ENCODE data around the gene SCN4A. TPM values are rescaled to one million over a fixed set of nuclear protein-coding genes. Genes with fewer than 3 reads are reported as not detected.

SCN4A gene
- total RNA-seq, 4 donors from 2014 or later = 7.0 to 43.3 (median 15.1) TPM

DNA sequence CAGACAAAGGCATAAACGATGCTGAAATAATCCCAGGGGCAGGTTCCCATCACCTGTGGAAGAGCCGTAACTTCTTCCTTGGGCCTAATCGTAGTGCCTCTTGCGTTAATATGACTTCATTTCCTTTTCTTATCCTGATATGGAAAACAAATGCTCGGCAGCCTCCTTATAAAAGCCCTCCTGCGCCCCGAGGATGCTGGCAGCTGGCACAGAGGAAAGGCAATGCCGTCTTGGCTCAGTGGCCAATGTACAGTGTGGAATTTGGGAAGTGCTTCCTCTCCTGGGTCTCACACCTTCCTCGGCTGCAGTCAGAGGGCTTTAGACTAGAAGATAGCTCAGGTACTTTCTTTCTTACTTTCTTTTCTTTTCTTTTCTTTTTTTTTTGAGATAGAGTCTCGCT, 3.4 kb downstream of the SCN4A start:
- TF ChIP-seq, protein P1, sequence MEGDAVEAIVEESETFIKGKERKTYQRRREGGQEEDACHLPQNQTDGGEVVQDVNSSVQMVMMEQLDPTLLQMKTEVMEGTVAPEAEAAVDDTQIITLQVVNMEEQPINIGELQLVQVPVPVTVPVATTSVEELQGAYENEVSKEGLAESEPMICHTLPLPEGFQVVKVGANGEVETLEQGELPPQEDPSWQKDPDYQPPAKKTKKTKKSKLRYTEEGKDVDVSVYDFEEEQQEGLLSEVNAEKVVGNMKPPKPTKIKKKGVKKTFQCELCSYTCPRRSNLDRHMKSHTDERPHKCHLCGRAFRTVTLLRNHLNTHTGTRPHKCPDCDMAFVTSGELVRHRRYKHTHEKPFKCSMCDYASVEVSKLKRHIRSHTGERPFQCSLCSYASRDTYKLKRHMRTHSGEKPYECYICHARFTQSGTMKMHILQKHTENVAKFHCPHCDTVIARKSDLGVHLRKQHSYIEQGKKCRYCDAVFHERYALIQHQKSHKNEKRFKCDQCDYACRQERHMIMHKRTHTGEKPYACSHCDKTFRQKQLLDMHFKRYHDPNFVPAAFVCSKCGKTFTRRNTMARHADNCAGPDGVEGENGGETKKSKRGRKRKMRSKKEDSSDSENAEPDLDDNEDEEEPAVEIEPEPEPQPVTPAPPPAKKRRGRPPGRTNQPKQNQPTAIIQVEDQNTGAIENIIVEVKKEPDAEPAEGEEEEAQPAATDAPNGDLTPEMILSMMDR (IDR thresholded peaks at IDR 0.05) = no peak
- ATAC-seq (ENCODE audit: low FRiP score) = no peak

DNA sequence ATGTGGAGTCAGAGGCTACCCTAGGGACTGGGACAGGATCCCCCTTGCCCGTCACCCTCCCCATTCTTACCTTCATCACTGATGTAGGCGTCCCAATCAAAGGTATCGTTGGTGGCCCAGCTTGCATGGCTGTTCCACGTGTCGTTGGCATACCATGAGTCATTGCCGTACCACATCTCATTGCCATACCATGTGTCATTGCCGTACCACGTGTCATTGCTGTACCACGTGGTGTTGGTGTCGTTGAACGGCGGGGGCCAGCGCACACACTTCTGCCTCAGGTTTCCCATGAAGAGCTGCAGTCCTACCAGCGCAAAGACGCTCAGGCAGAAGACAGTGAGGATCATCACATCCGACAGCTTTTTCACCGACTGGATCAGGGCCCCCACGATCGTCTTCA, 4.8 kb downstream of the SCN4A start:
- DNase-seq (ENCODE audit: low spot score) (no peak), ATAC-seq (ENCODE audit: low FRiP score) (no peak)
- TF ChIP-seq, protein P1 (IDR thresholded peaks at IDR 0.05) = no peak

More for the DNA sequence above, 3.4 kb downstream of the SCN4A start:
- no peak for DNase-seq (ENCODE audit: low spot score)

GRCh38 chr17:63966646-63967264, 6.0 kb downstream of the SCN4A start:
- no peak for DNase-seq (ENCODE audit: low spot score)
- TF ChIP-seq, protein P1 (IDR thresholded peaks at IDR 0.05) = no peak

DNA sequence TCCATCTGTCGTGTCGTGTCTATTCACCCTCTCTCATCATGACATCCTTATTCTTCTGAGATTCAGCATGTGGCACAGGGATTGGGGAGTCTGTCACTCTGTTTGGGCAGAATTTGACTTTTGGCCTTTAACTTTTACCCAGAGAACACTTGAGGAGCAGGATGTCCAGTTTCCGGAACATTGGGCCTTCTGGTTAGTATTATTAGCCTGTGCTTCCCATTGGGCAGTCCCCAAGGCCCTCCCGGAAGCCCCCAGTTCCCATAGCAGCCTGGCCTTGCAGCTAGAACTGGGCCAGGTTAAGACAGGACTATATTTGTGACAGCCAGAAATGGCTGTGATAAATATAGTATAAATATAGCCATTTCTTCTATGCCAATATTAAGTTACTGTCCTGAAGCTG, 9.6 kb downstream of the SCN4A start:
- TF ChIP-seq, protein P1 (IDR thresholded peaks at IDR 0.05) = no peak
- ATAC-seq (ENCODE audit: low FRiP score) (no peak), DNase-seq (ENCODE audit: low spot score) (no peak)

More at GRCh38 chr17:63966646-63967264, 6.0 kb downstream of the SCN4A start:
- ATAC-seq (ENCODE audit: low FRiP score) = no peak

GRCh38 chr17:63962298-63962744, 10.4 kb downstream of the SCN4A start:
- ATAC-seq (ENCODE audit: low FRiP score) = no peak

GRCh38 chr17:63961355-63962212, 11.1 kb downstream of the SCN4A start:
- ATAC-seq (ENCODE audit: low FRiP score) = peak; percentile 62
- DNase-seq (ENCODE audit: low spot score) = peak; percentile 59
- TF ChIP-seq, protein P1 (IDR thresholded peaks at IDR 0.05) = no peak

More at GRCh38 chr17:63962298-63962744, 10.4 kb downstream of the SCN4A start:
- TF ChIP-seq, protein P1 (IDR thresholded peaks at IDR 0.05) = no peak
- DNase-seq (ENCODE audit: low spot score) = no peak
